Measurements from ENCODE around the gene APP.

APP gene

GRCh38 chr21:25887166-25887565, 283.4 kb downstream of the APP start (continued):
- TF ChIP-seq, protein P1, sequence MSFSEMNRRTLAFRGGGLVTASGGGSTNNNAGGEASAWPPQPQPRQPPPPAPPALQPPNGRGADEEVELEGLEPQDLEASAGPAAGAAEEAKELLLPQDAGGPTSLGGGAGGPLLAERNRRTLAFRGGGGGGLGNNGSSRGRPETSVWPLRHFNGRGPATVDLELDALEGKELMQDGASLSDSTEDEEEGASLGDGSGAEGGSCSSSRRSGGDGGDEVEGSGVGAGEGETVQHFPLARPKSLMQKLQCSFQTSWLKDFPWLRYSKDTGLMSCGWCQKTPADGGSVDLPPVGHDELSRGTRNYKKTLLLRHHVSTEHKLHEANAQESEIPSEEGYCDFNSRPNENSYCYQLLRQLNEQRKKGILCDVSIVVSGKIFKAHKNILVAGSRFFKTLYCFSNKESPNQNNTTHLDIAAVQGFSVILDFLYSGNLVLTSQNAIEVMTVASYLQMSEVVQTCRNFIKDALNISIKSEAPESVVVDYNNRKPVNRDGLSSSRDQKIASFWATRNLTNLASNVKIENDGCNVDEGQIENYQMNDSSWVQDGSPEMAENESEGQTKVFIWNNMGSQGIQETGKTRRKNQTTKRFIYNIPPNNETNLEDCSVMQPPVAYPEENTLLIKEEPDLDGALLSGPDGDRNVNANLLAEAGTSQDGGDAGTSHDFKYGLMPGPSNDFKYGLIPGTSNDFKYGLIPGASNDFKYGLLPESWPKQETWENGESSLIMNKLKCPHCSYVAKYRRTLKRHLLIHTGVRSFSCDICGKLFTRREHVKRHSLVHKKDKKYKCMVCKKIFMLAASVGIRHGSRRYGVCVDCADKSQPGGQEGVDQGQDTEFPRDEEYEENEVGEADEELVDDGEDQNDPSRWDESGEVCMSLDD (tag by site-specific recombination; IDR thresholded peaks at IDR 0.05) = no peak
- no peak for TF ChIP-seq ZNF837 (tag by site-specific recombination; IDR thresholded peaks at IDR 0.05)
- no peak for TF ChIP-seq ZBTB48 (tag by site-specific recombination; IDR thresholded peaks at IDR 0.05)
- no peak for TF ChIP-seq ZFHX2 (tag by site-specific recombination; conservative IDR thresholded peaks at IDR 0.05)
- no peak for TF ChIP-seq ZNF423 (tag by site-specific recombination; IDR thresholded peaks at IDR 0.05)
- TF ChIP-seq ZNF174 (tag by site-specific recombination; IDR thresholded peaks at IDR 0.05) = no peak
- TF ChIP-seq ZNF2 (tag by site-specific recombination; IDR thresholded peaks at IDR 0.05) = no peak

- no peak for TF ChIP-seq KLF1 (tag by site-specific recombination; IDR thresholded peaks at IDR 0.05)
- TF ChIP-seq ZNF623 (tag by site-specific recombination; IDR thresholded peaks at IDR 0.05) = no peak
- TF ChIP-seq ZNF596 (tag by site-specific recombination; IDR thresholded peaks at IDR 0.05) = no peak
- TF ChIP-seq ZNF658 (tag by site-specific recombination; IDR thresholded peaks at IDR 0.05) = no peak
- no peak for TF ChIP-seq ZBTB11 (tag by site-specific recombination; conservative IDR thresholded peaks at IDR 0.05; ENCODE audit: low read depth)
- TF ChIP-seq ZBTB49 (tag by site-specific recombination; IDR thresholded peaks at IDR 0.05; ENCODE audit: low read depth) = no peak
- TF ChIP-seq ZNF571 (tag by site-specific recombination; IDR thresholded peaks at IDR 0.05) = no peak
- TF ChIP-seq ZNF600 (tag by site-specific recombination; IDR thresholded peaks at IDR 0.05) = no peak
- TF ChIP-seq ZNF529 (tag by site-specific recombination; IDR thresholded peaks at IDR 0.05; ENCODE audit: insufficient replicate concordance) = no peak
- TF ChIP-seq, protein P2, sequence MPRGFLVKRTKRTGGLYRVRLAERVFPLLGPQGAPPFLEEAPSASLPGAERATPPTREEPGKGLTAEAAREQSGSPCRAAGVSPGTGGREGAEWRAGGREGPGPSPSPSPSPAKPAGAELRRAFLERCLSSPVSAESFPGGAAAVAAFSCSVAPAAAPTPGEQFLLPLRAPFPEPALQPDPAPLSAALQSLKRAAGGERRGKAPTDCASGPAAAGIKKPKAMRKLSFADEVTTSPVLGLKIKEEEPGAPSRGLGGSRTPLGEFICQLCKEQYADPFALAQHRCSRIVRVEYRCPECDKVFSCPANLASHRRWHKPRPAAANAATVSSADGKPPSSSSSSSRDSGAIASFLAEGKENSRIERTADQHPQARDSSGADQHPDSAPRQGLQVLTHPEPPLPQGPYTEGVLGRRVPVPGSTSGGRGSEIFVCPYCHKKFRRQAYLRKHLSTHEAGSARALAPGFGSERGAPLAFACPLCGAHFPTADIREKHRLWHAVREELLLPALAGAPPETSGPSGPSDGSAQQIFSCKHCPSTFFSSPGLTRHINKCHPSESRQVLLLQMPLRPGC (tag by site-specific recombination; IDR thresholded peaks at IDR 0.05) = no peak
- no peak for TF ChIP-seq ZSCAN23 (tag by site-specific recombination; IDR thresholded peaks at IDR 0.05)
- TF ChIP-seq, protein P3, sequence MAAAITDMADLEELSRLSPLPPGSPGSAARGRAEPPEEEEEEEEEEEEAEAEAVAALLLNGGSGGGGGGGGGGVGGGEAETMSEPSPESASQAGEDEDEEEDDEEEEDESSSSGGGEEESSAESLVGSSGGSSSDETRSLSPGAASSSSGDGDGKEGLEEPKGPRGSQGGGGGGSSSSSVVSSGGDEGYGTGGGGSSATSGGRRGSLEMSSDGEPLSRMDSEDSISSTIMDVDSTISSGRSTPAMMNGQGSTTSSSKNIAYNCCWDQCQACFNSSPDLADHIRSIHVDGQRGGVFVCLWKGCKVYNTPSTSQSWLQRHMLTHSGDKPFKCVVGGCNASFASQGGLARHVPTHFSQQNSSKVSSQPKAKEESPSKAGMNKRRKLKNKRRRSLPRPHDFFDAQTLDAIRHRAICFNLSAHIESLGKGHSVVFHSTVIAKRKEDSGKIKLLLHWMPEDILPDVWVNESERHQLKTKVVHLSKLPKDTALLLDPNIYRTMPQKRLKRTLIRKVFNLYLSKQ (tag by site-specific recombination; IDR thresholded peaks at IDR 0.05; ENCODE audit: borderline replicate concordance) = no peak
- TF ChIP-seq, protein P4, sequence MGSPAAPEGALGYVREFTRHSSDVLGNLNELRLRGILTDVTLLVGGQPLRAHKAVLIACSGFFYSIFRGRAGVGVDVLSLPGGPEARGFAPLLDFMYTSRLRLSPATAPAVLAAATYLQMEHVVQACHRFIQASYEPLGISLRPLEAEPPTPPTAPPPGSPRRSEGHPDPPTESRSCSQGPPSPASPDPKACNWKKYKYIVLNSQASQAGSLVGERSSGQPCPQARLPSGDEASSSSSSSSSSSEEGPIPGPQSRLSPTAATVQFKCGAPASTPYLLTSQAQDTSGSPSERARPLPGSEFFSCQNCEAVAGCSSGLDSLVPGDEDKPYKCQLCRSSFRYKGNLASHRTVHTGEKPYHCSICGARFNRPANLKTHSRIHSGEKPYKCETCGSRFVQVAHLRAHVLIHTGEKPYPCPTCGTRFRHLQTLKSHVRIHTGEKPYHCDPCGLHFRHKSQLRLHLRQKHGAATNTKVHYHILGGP (tag by site-specific recombination; IDR thresholded peaks at IDR 0.05) = no peak
- TF ChIP-seq ZNF24 (tag by site-specific recombination; IDR thresholded peaks at IDR 0.05) = no peak
- Histone ChIP-seq H3K36me3 (ENCODE audit: control insufficient read depth in 2 of 2, insufficient read depth in 1 of 2, low read length in 2 of 2) (peaks cover 14 to 49% of the 10 kb centered on the region in 2 experiments), H3K27ac (ENCODE audit: extremely low read depth, low read depth, low read length) (no peak overlapping the region), H3K4me3 (ENCODE audit: low read depth, low read length) (no peak overlapping the region), H3K9me3 (ENCODE audit: control insufficient read depth, insufficient read depth, low read depth, low read length) (no peaks in the 10 kb centered on the region), H3K4me1 (ENCODE audit: control insufficient read depth, insufficient read depth, low read length) (no peaks in the 10 kb centered on the region)
- ChIA-PET CTCF (interaction anchor here (0.7 to 1.8 kb wide), 7 partner anchors 10 to 539 kb away, joined by 3 to 5 read pairs (median 3); partner anchors contain the start of gene APP), POLR2A (interaction anchor here (0.6 kb wide), 1 partner anchor 257 kb away, joined by 3 read pairs; no protein-coding TSS in a partner anchor)
Measured at GRCh38 chr21:25885880-25886279, 284.7 kb downstream of the APP start.

All from HEK293 (cell line).